ENCODE measurements around the gene ZNF236. TPM values are rescaled to one million over a fixed set of nuclear protein-coding genes. Genes with fewer than 3 reads are reported as not detected.

The ZNF236 gene
- total RNA-seq, 1 donor from 2014 or later, result 11.7 TPM

GRCh38 chr18:76889091-76889699, 66.8 kb downstream of the ZNF236 start:
- intact Hi-C loops (cut with DNase I), result no loop called here
- DNase-seq (no peak), ATAC-seq (ENCODE audit: poor library complexity) (no peak)

DNA sequence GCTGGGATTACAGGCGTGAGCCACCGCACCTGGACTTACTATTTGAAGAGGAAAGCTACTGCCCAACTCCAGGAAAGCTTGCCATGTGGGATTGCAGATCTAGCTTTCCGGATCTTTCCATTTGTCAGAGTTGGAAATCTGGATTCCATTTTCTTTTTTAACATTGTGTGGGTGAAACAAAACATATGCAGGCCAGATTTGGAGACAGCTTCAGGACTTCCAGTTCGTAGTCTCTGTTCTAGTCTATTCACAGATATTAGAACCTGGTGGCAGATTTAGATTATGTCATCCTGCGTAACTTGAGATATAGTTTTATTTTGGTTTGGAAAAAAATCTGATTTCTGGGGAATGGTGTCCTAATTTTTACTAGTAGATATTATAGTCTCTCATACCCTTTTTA, 70.5 kb downstream of the ZNF236 start:
- DNase-seq, result no peak
- intact Hi-C loops (cut with DNase I), result no loop called here
- no peak for ATAC-seq (ENCODE audit: poor library complexity)

- intact Hi-C loops (cut with DNase I), result no loop called here
- DNase-seq, result no peak
- no peak for ATAC-seq (ENCODE audit: poor library complexity)
Measured at GRCh38 chr18:76894566-76895346, 72.4 kb downstream of the ZNF236 start.

GRCh38 chr18:76895498-76895897, 73.1 kb downstream of the ZNF236 start:
- no peak for DNase-seq
- intact Hi-C loops (cut with DNase I), result no loop called here
- no peak for ATAC-seq (ENCODE audit: poor library complexity)

DNA sequence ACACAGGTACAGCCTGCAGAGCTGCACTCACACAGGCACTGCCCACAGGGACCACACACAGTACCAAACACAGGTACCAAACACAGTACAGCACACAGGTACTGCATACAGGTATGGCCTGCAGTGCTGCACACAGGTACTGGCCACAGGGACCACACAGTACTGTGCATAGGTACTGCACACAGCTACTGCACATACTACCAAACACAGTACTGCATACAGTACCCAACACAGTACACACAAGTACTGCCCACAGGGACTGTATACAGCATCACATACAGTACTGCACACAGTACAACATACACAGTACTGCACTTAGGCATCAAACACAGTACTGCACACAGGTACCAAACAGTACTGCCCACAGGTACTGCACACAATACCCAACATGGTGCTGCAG, 74.3 kb downstream of the ZNF236 start:
- ATAC-seq (ENCODE audit: poor library complexity) (no peak), DNase-seq (no peak)
- intact Hi-C loops (cut with DNase I), result no loop called here

- ATAC-seq (ENCODE audit: poor library complexity) (no peak), DNase-seq (no peak)
- intact Hi-C loops (cut with DNase I), result no loop called here
Measured at GRCh38 chr18:76897257-76897656, 74.9 kb downstream of the ZNF236 start.

GRCh38 chr18:76903386-76903785, 81.0 kb downstream of the ZNF236 start:
- intact Hi-C loops (cut with DNase I), result no loop called here
- ATAC-seq (ENCODE audit: poor library complexity) (peak; percentile 70), DNase-seq (no peak)

DNA sequence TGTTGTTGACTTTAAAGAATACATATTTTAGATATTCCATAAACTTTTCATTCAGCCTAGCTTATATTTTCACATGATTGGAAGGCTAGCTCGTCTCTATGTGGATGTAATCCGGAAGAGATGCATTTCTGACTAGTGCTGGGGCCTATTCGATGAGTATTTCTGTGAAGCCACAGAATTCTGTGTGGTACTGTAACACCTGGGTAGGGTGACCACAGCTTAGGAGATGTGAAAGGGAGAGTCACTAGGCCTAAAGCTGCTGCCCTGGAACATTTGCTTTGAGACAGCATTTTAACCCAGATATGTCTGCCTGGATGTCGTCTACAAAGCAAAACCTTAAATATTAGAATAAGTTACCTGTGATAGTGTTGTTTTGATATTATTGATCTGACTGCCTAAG, 83.5 kb downstream of the ZNF236 start:
- intact Hi-C loops (cut with DNase I), result no loop called here
- no peak for DNase-seq

GRCh38 chr18:76908277-76908676, 85.9 kb downstream of the ZNF236 start:
- intact Hi-C loops (cut with DNase I), result no loop called here
- DNase-seq (no peak), ATAC-seq (ENCODE audit: poor library complexity) (no peak)

More for the DNA sequence above, 83.5 kb downstream of the ZNF236 start:
- no peak for ATAC-seq (ENCODE audit: poor library complexity)

- no peak for DNase-seq
- peak; percentile 62 for ATAC-seq (ENCODE audit: poor library complexity)
- intact Hi-C loops (cut with DNase I), result no loop called here
Measured at GRCh38 chr18:76909439-76909838, 87.1 kb downstream of the ZNF236 start.

GRCh38 chr18:76911440-76911839, 89.1 kb downstream of the ZNF236 start:
- no peak for DNase-seq
- ATAC-seq (ENCODE audit: poor library complexity), result peak; percentile 25
- intact Hi-C loops (cut with DNase I), result loop anchor here (10.0 kb wide), 1 partner anchor 107 kb away; no protein-coding TSS in a partner anchor

- ATAC-seq (ENCODE audit: poor library complexity), result no peak
- intact Hi-C loops (cut with DNase I), result loop anchor here (10.0 kb wide), 1 partner anchor 109 kb away; no protein-coding TSS in a partner anchor
- no peak for DNase-seq
Measured at GRCh38 chr18:76913583-76913982, 91.2 kb downstream of the ZNF236 start.

DNA sequence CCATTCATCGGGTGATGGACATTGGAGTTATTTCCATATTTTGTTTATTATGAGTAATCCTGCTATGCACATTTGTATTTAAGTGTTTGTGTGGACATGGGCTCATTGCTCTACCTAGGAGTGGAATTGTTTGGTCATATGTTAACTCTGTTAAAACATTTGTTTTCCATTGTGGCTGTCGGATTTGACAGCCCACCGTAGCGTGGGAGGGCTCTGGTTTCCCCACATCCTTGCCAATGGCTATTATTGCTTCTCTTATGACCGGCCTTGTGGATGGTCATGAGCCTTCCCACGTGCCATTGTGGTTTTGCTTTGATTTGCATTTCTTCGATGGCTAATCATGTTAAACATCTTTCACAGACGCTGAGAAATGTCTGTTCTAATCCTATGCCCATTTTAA, 92.0 kb downstream of the ZNF236 start:
- ATAC-seq (ENCODE audit: poor library complexity) (no peak), DNase-seq (no peak)
- intact Hi-C loops (cut with DNase I), result loop anchor here (10.0 kb wide), 1 partner anchor 110 kb away; no protein-coding TSS in a partner anchor

GRCh38 chr18:76914796-76915195, 92.4 kb downstream of the ZNF236 start:
- no peak for DNase-seq
- no peak for ATAC-seq (ENCODE audit: poor library complexity)
- intact Hi-C loops (cut with DNase I), result loop anchor here (10.0 kb wide), 1 partner anchor 110 kb away; no protein-coding TSS in a partner anchor

GRCh38 chr18:76915456-76915855, 93.1 kb downstream of the ZNF236 start:
- DNase-seq (no peak), ATAC-seq (ENCODE audit: poor library complexity) (no peak)
- intact Hi-C loops (cut with DNase I), result loop anchor here (10.0 kb wide), 1 partner anchor 111 kb away; no protein-coding TSS in a partner anchor

DNA sequence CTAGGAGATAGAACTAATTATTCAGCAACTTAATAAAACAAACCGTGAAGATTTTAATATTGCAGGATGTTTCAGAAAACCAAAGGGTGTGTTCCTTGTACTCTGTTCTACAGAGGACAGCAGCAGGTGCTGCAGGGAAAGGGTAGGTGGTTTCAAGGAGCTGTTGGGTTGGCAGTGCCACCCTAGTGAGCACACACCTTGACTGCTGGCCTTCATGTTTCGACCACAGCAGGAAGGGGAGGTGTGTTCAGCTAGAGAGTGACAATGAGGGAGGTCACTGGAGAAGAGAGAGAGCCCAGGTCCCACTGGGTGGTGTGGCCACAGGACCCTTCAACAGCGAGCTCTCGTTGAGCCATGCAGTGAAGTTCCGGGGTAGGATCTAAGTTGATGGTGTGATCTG, 98.6 kb downstream of the ZNF236 start:
- DNase-seq, result no peak
- intact Hi-C loops (cut with DNase I), result no loop called here
- ATAC-seq (ENCODE audit: poor library complexity), result no peak

DNA sequence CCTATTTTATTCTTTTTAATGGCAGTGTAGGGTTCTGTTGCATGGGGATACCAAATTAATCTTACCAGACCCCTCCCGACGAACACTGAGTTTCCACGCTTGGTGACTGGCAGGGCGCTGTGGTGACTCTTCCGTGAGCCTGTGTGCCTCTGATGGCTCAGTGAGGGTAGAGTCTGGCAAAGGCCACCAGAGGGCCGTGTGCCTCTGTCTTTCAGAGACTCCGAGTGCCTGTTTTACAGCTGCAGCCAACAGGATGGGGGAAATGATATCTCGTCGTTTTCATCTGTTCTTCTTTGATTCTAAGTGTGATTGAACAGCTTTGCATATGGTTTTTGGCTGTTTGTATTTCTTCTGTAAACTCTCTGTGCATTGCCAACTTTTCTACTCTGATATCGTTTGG, 99.8 kb downstream of the ZNF236 start:
- ATAC-seq (ENCODE audit: poor library complexity) (peak; percentile 89), DNase-seq (peak; percentile 66)
- intact Hi-C loops (cut with DNase I), result no loop called here

- intact Hi-C loops (cut with DNase I), result no loop called here
- no peak for ATAC-seq (ENCODE audit: poor library complexity)
Measured at GRCh38 chr18:76923485-76924085, 101.2 kb downstream of the ZNF236 start.

GRCh38 chr18:76925501-76925900, 103.1 kb downstream of the ZNF236 start:
- DNase-seq (no peak), ATAC-seq (ENCODE audit: poor library complexity) (no peak)
- intact Hi-C loops (cut with DNase I), result no loop called here

More at GRCh38 chr18:76923485-76924085, 101.2 kb downstream of the ZNF236 start:
- DNase-seq, result no peak

Data from Right ventricle myocardium superior (tissue), 1 donor.